GM12891 (cell line): ENCODE measurements around the gene SNORC.
"Not testable (repeated sequence)": the region's sequence is repeated elsewhere in the genome, so short reads cannot be mapped to it uniquely, and the experiment has no call there.

Experiments used
- PAX5 ChIP-seq: IDR thresholded peaks from 2 replicates; pipeline ENCODE4 v1.6.1; 2011; ENCODE audit warnings: low read length, moderate library complexity, mild to moderate bottlenecking; ENCODE audit not compliant: insufficient read depth, severe bottlenecking
- POLR2A ChIP-seq: IDR thresholded peaks from 2 replicates; pipeline ENCODE4 v1.6.1; 2011; ENCODE audit warnings: low read depth, low read length, control low read depth
- POLR2AphosphoS5 ChIP-seq: IDR thresholded peaks from 2 replicates; pipeline ENCODE4 v1.6.1; 2011; ENCODE audit warnings: low read depth, low read length, control low read depth
- POU2F2 ChIP-seq: IDR thresholded peaks from 2 replicates; pipeline ENCODE4 v1.6.1; 2011; ENCODE audit warnings: low read depth, mild to moderate bottlenecking, control low read depth, low read length, moderate library complexity
- SPI1 ChIP-seq: IDR thresholded peaks from 2 replicates; pipeline ENCODE4 v1.6.1; 2011; ENCODE audit warnings: low read depth, low read length, control low read depth
- TAF1 ChIP-seq: IDR thresholded peaks from 2 replicates; pipeline ENCODE4 v1.6.1; 2011; ENCODE audit warnings: low read depth, low read length, control low read depth

DNA sequence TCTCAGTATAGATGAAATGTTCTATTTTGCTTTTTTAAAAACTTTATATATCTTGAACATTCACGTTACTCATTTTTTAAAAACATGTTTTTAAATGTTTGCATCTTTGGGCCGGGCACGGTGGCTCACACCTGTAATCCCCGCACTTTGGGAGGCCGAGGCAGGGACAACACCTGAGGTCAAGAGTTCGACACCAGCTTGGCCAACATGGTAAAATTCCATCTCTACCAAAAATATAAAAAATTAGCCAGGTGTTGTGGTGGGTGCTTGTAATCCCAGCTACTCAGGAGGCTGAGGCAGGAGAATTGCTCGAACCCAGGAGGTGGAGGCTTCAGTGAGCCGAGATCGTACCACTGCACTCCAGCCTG lies 37.6 kb downstream of the SNORC start:
- TF ChIP-seq POLR2A, POLR2AphosphoS5, TAF1, PAX5, SPI1, POU2F2: not testable (repeated sequence)
